Measurements from ENCODE around the gene CDH5. TPM values are rescaled to one million over a fixed set of nuclear protein-coding genes. Genes with fewer than 3 reads are reported as not detected.

CDH5 gene
- total RNA-seq, 1 experiment from 2014 or later: 0.25 TPM

GRCh38 chr16:66412182-66412581 lies 45.7 kb downstream of the CDH5 start:
- H3K27me3 Mint-ChIP-seq (ENCODE audit: insufficient read depth, unreplicated experiment): peaks cover 4% of the 10 kb centered on the region
- H3K4me1 Mint-ChIP-seq (ENCODE audit: low read depth, unreplicated experiment): peaks cover 9% of the 10 kb centered on the region
- Histone ChIP-seq H3K4me3 (ENCODE audit: low read depth, low read length) (no peak overlapping the region), H3K9me3 (peaks cover 4% of the 10 kb centered on the region; the same call in 1 of the 2 replicates), H3K27me3 (replicated peaks; ENCODE audit: control insufficient read depth, insufficient read depth, low read length) (no peaks in the 10 kb centered on the region), H3K36me3 (ENCODE audit: control insufficient read depth, insufficient read depth, low read length) (no peaks in the 10 kb centered on the region), H3K4me1 (peaks cover 10% of the 10 kb centered on the region; the same call in 1 of the 2 replicates)
- H3K4me3 Mint-ChIP-seq (ENCODE audit: unreplicated experiment): no peak overlapping the region
- no peaks in the 10 kb centered on the region for H3K9me3 Mint-ChIP-seq (ENCODE audit: unreplicated experiment)
- no peaks in the 10 kb centered on the region for H3K36me3 Mint-ChIP-seq (ENCODE audit: insufficient read depth, unreplicated experiment)
- CTCF ChIA-PET: no interaction called here
- no TSS peak for BruUV-seq (replicated peaks)
- no peak overlapping the region for H3K27ac Mint-ChIP-seq (ENCODE audit: unreplicated experiment)
- TF ChIP-seq CTCF (IDR thresholded peaks at IDR 0.05; ENCODE audit: insufficient read depth in 1 of 2, low read depth in 1 of 2, low read length in 1 of 2, severe bottlenecking in 1 of 2, unreplicated experiment in 1 of 2): no peak
- POLR2A ChIA-PET: no interaction called here
- intact Hi-C loops (cut with micrococcal nuclease; ENCODE audit: unreplicated experiment): no loop called here
- DNase-seq: no peak

GRCh38 chr16:66414891-66415290 lies 48.4 kb downstream of the CDH5 start:
- Mint-ChIP-seq H3K9me3 (ENCODE audit: unreplicated experiment) (no peaks in the 10 kb centered on the region), H3K27me3 (ENCODE audit: insufficient read depth, unreplicated experiment) (peaks cover 7% of the 10 kb centered on the region), H3K36me3 (ENCODE audit: insufficient read depth, unreplicated experiment) (no peaks in the 10 kb centered on the region), H3K4me3 (ENCODE audit: unreplicated experiment) (no peak overlapping the region), H3K4me1 (ENCODE audit: low read depth, unreplicated experiment) (no peaks in the 10 kb centered on the region), H3K27ac (ENCODE audit: unreplicated experiment) (no peak overlapping the region)
- Histone ChIP-seq H3K27me3 (replicated peaks; ENCODE audit: control insufficient read depth, insufficient read depth, low read length) (no peaks in the 10 kb centered on the region), H3K9me3 (peaks cover 4% of the 10 kb centered on the region; the same call in 1 of the 2 replicates), H3K4me3 (ENCODE audit: low read depth, low read length) (no peak overlapping the region), H3K36me3 (ENCODE audit: control insufficient read depth, insufficient read depth, low read length) (no peaks in the 10 kb centered on the region), H3K4me1 (no peaks in the 10 kb centered on the region)
- TF ChIP-seq CTCF (IDR thresholded peaks at IDR 0.05; ENCODE audit: insufficient read depth in 1 of 2, low read depth in 1 of 2, low read length in 1 of 2, severe bottlenecking in 1 of 2, unreplicated experiment in 1 of 2): no peak
- BruUV-seq (replicated peaks): no TSS peak
- CTCF ChIA-PET: interaction anchor here (0.6 kb wide), 1 partner anchor 14 kb away, joined by 4 read pairs; no protein-coding TSS in a partner anchor
- POLR2A ChIA-PET: no interaction called here
- DNase-seq: no peak
- intact Hi-C loops (cut with micrococcal nuclease; ENCODE audit: unreplicated experiment): no loop called here

- no peaks in the 10 kb centered on the region for H3K4me1 Mint-ChIP-seq (ENCODE audit: low read depth, unreplicated experiment)
- no peaks in the 10 kb centered on the region for H3K36me3 Mint-ChIP-seq (ENCODE audit: insufficient read depth, unreplicated experiment)
- Histone ChIP-seq H3K9me3 (peaks cover 4% of the 10 kb centered on the region; the same call in 1 of the 2 replicates), H3K36me3 (ENCODE audit: control insufficient read depth, insufficient read depth, low read length) (no peaks in the 10 kb centered on the region), H3K27me3 (replicated peaks; ENCODE audit: control insufficient read depth, insufficient read depth, low read length) (no peaks in the 10 kb centered on the region), H3K4me1 (no peaks in the 10 kb centered on the region), H3K4me3 (ENCODE audit: low read depth, low read length) (no peak overlapping the region)
- H3K4me3 Mint-ChIP-seq (ENCODE audit: unreplicated experiment): no peak overlapping the region
- H3K27me3 Mint-ChIP-seq (ENCODE audit: insufficient read depth, unreplicated experiment): peaks cover 5% of the 10 kb centered on the region
- TF ChIP-seq CTCF (IDR thresholded peaks at IDR 0.05; ENCODE audit: insufficient read depth in 1 of 2, low read depth in 1 of 2, low read length in 1 of 2, severe bottlenecking in 1 of 2, unreplicated experiment in 1 of 2): no peak
- POLR2A ChIA-PET: no interaction called here
- no peak for DNase-seq
- BruUV-seq (replicated peaks): no TSS peak
- intact Hi-C loops (cut with micrococcal nuclease; ENCODE audit: unreplicated experiment): no loop called here
- no peak overlapping the region for H3K27ac Mint-ChIP-seq (ENCODE audit: unreplicated experiment)
- H3K9me3 Mint-ChIP-seq (ENCODE audit: unreplicated experiment): no peaks in the 10 kb centered on the region
- CTCF ChIA-PET: no interaction called here
Measured at GRCh38 chr16:66416136-66416535, 49.6 kb downstream of the CDH5 start.
